DOHH2 (cell line): ENCODE measurements around the gene RAB39A.
"Not testable (repeated sequence)": the region's sequence is repeated elsewhere in the genome, so short reads cannot be mapped to it uniquely, and the experiment has no call there.

ENCODE experiments used
- CTCF ChIP-seq: fragments of 200-600 bp; sonication (generic); IDR thresholded peaks from one replicate; pipeline ENCODE4 v1.5.1; 2014; ENCODE audit warnings: antibody characterized with exemption, mild to moderate bottlenecking, low read depth, low read length; ENCODE audit not compliant: poor library complexity, severe bottlenecking
- EZH2phosphoT487 ChIP-seq: fragments of 200-600 bp; sonication (generic); IDR thresholded peaks from 2 replicates; pipeline ENCODE4 v1.6.1; 2017; ENCODE audit warnings: borderline replicate concordance, mild to moderate bottlenecking, antibody characterized with exemption, low read length, moderate library complexity, mixed read lengths

DNA sequence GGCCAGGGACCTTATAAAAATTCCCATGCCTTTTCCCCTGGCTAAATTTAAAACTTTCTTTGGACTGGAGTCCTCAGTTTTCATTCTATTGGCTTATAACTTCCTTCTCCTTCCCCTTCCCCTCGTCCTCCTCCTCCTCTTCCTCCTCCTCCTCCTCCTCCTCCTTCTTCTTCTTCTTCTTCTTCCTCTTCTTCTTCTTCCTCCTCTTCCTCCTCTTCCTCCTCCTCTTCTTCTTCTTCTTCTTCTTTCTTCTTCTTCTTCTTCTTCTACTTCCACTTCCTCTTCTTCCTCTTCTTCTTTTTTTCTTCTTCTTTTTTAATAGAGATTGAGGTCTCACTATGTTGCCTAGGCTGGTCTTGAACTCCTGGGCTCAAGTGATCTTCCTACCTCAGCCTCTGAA is 4.7 kb upstream of the RAB39A start:
- TF ChIP-seq CTCF, EZH2phosphoT487: not testable (repeated sequence)
